GM21526 (cell line): ENCODE measurements around the gene PTPRJ.

Source experiments
- ATAC-seq: cut with Tn5 transposase; IDR thresholded peaks from one replicate; pipeline ENCODE4 v1.9.1; 2021; ENCODE audit warnings: moderate library complexity; ENCODE audit not compliant: unreplicated experiment, low FRiP score

The PTPRJ gene

GRCh38 chr11:48105096-48105990 lies 125.0 kb downstream of the PTPRJ start:
- ATAC-seq = no peak

GRCh38 chr11:48106166-48106565 lies 125.8 kb downstream of the PTPRJ start:
- peak; percentile 30 for ATAC-seq

- peak; percentile 78 for ATAC-seq
These were observed 126.9 kb downstream of the PTPRJ start for GRCh38 chr11:48107188-48107704.

GRCh38 chr11:48108231-48109045 lies 128.1 kb downstream of the PTPRJ start:
- no peak for ATAC-seq

- no peak for ATAC-seq
These were observed 128.8 kb downstream of the PTPRJ start for GRCh38 chr11:48109046-48109666.

- no peak for ATAC-seq
These were observed 130.1 kb downstream of the PTPRJ start for GRCh38 chr11:48110509-48110766.

GRCh38 chr11:48111891-48112290 lies 131.5 kb downstream of the PTPRJ start:
- ATAC-seq = no peak

GRCh38 chr11:48114740-48115139 lies 134.4 kb downstream of the PTPRJ start:
- no peak for ATAC-seq

- peak; percentile 71 for ATAC-seq
These were observed 136.3 kb downstream of the PTPRJ start for GRCh38 chr11:48116437-48117228.

GRCh38 chr11:48122246-48122645 lies 141.9 kb downstream of the PTPRJ start:
- ATAC-seq = no peak

- no peak for ATAC-seq
These were observed 142.3 kb downstream of the PTPRJ start for GRCh38 chr11:48122656-48123055.

GRCh38 chr11:48123254-48123875 lies 143.0 kb downstream of the PTPRJ start:
- no peak for ATAC-seq

GRCh38 chr11:48123934-48124755 lies 143.8 kb downstream of the PTPRJ start:
- no peak for ATAC-seq

- ATAC-seq = no peak
These were observed 144.5 kb downstream of the PTPRJ start for GRCh38 chr11:48124880-48125279.

GRCh38 chr11:48125866-48126265 lies 145.5 kb downstream of the PTPRJ start:
- no peak for ATAC-seq

- no peak for ATAC-seq
These were observed 147.3 kb downstream of the PTPRJ start for GRCh38 chr11:48127521-48128183.

GRCh38 chr11:48129697-48130395 lies 149.5 kb downstream of the PTPRJ start:
- ATAC-seq = no peak
